ENCODE data around the gene SH2D3A.
A peak's percentile ranks its signal among the peaks of the same experiment; 100 is the strongest.

Gene SH2D3A

GRCh38 chr19:6753178-6754031, 13.8 kb downstream of the SH2D3A start (continued):
- no peak for TF ChIP-seq PBX3 (CRISPR knock-in tag; IDR thresholded peaks at IDR 0.05)
- TF ChIP-seq MYNN (tag by site-specific recombination; IDR thresholded peaks at IDR 0.05; ENCODE audit: borderline replicate concordance), result no peak
- TF ChIP-seq HIC1 (tag by site-specific recombination; IDR thresholded peaks at IDR 0.05), result 0 out of 2 replicates have a peak, but pooled peaks have one; percentile 29
- no peak for TF ChIP-seq ZBTB10 (tag by site-specific recombination; IDR thresholded peaks at IDR 0.05)
- peak; percentile 58; the same call in 1 of the 2 replicates for TF ChIP-seq KLF1 (tag by site-specific recombination; IDR thresholded peaks at IDR 0.05)
- TF ChIP-seq TRIM28 (IDR thresholded peaks at IDR 0.05; ENCODE audit: borderline replicate concordance, low read length), result no peak
- no peak for TF ChIP-seq ZNF658 (tag by site-specific recombination; IDR thresholded peaks at IDR 0.05)
- TF ChIP-seq ZSCAN4 (tag by site-specific recombination; IDR thresholded peaks at IDR 0.05), result no peak
- TF ChIP-seq ZNF600 (tag by site-specific recombination; IDR thresholded peaks at IDR 0.05), result 0 out of 2 replicates have a peak, but pooled peaks have one; percentile 26
- TF ChIP-seq ZNF175 (tag by site-specific recombination; IDR thresholded peaks at IDR 0.05), result no peak
- no peak for TF ChIP-seq ZNF423 (tag by site-specific recombination; IDR thresholded peaks at IDR 0.05)
- TF ChIP-seq ZNF629 (tag by site-specific recombination; IDR thresholded peaks at IDR 0.05), result no peak
- no peak for TF ChIP-seq OSR2 (tag by site-specific recombination; IDR thresholded peaks at IDR 0.05)
- TF ChIP-seq ZNF624 (tag by site-specific recombination; IDR thresholded peaks at IDR 0.05), result no peak
- TF ChIP-seq ZSCAN18 (tag by site-specific recombination; IDR thresholded peaks at IDR 0.05), result no peak
- TF ChIP-seq ZBTB21 (tag by site-specific recombination; IDR thresholded peaks at IDR 0.05), result no peak
- TF ChIP-seq KLF16 (tag by site-specific recombination; IDR thresholded peaks at IDR 0.05), result no peak
- TF ChIP-seq KLF8 (tag by site-specific recombination; IDR thresholded peaks at IDR 0.05), result peak; percentile 75
- TF ChIP-seq ZNF292 (tag by site-specific recombination; IDR thresholded peaks at IDR 0.05; ENCODE audit: borderline replicate concordance, low read depth), result no peak
- TF ChIP-seq ZNF266 (tag by site-specific recombination; IDR thresholded peaks at IDR 0.05; ENCODE audit: low read depth), result no peak
- no peak for TF ChIP-seq ZNF184 (tag by site-specific recombination; IDR thresholded peaks at IDR 0.05)
- no peak for TF ChIP-seq ZNF488 (tag by site-specific recombination; IDR thresholded peaks at IDR 0.05)
- no peak for TF ChIP-seq ZNF157 (tag by site-specific recombination; IDR thresholded peaks at IDR 0.05)
- no peak for TF ChIP-seq ZNF18 (tag by site-specific recombination; IDR thresholded peaks at IDR 0.05)
- TF ChIP-seq ZNF133 (tag by site-specific recombination; IDR thresholded peaks at IDR 0.05), result no peak
- no peak for TF ChIP-seq KLF7 (tag by site-specific recombination; IDR thresholded peaks at IDR 0.05; ENCODE audit: borderline replicate concordance)
- TF ChIP-seq KLF9 (tag by site-specific recombination; IDR thresholded peaks at IDR 0.05; ENCODE audit: low read depth), result peak; percentile 47; the same call in 1 of the 2 replicates

Measured in HEK293 (cell line).